K562 (cell line): ENCODE results near the gene LMF2. TPM values are rescaled to one million over a fixed set of nuclear protein-coding genes. Genes with fewer than 3 reads are reported as not detected.

ENCODE experiments used
- ATAC-seq: fragments of 200-7000 bp; cut with Tn5 transposase; 3 replicates; pipeline ENCODE4 v1.9.1; 2020; ENCODE audit warnings: moderate library complexity
- BruUV-seq: library from RNA; stranded (reverse); fragments of 400-500 nt; replicated peaks from 2 replicates; lab custom pipeline; 2021; lab: Mats Ljungman, UMichigan
- CTCF ChIA-PET: fragments of 300-600 bp; formaldehyde crosslinking; extraction: SDS; loops from one replicate; lab custom pipeline; 2021; ENCODE audit warnings: low intra/inter-chr PET ratio; lab: Yijun Ruan, JAX
- POLR2A ChIA-PET: fragments of 300-600, 350-650 bp; sonication (Branson Sonifier 250); formaldehyde crosslinking; extraction: SDS; loops from one replicate; lab custom pipeline; 2021; ENCODE audit warnings: antibody characterized with exemption, inconsistent platforms; lab: Yijun Ruan, JAX
- DNase-seq, 4 experiments: peaks; one replicate each; pipeline versions ENCODE4 v3.0.0 to v3.0.0-alpha.2; 2011 to 2018; ENCODE audit warnings: low spot score in 3 of 4, mixed read lengths in 3 of 4; ENCODE audit errors: extremely low read depth in 1 of 4
- FAIRE-seq: peaks from 2 replicates; lab custom pipeline; 2011; peaks lifted over from hg19 to GRCh38; lab: Jason Lieb, UNC
- H2AFZ ChIP-seq: 2 replicates; pipeline ENCODE4 v1.6.0; 2011; ENCODE audit warnings: low read depth, low read length, control low read depth, inconsistent platforms
- H3K27ac ChIP-seq: fragments of 200-600 bp; 3 replicates; pipeline ENCODE4 v1.8.0; 2011; ENCODE audit warnings: low read depth, mild to moderate bottlenecking, control low read depth, inconsistent platforms, low read length, moderate library complexity, mixed read lengths; ENCODE audit errors: extremely low read depth
- H3K27me3 ChIP-seq, 2 experiments: fragments of 300-600 bp in 1 of 2; 2 replicates in 1 of 2; 3 replicates in 1 of 2; pipeline versions ENCODE4 v1.6.0 to v1.8.0; 2011; ENCODE audit warnings: inconsistent platforms in 2 of 2, low read length in 2 of 2, mild to moderate bottlenecking in 1 of 2, mixed read lengths in 1 of 2, moderate library complexity in 1 of 2; ENCODE audit not compliant: control insufficient read depth in 2 of 2, insufficient read depth in 2 of 2
- H3K36me3 ChIP-seq: fragments of 300-600 bp; 3 replicates; pipeline ENCODE4 v1.8.0; 2011; ENCODE audit warnings: mild to moderate bottlenecking, low read length, inconsistent platforms; ENCODE audit not compliant: control insufficient read depth, insufficient read depth
- H3K4me1 ChIP-seq, 2 experiments: fragments of 200-600 bp in 1 of 2; replicated peaks in 1 of 2; 2 replicates in 1 of 2; 3 replicates in 1 of 2; pipeline versions ENCODE4 v1.5.1 to v1.8.0; 2011; ENCODE audit warnings: inconsistent platforms in 2 of 2, low read length in 2 of 2, mild to moderate bottlenecking in 1 of 2, mixed read lengths in 1 of 2, moderate library complexity in 1 of 2; ENCODE audit not compliant: control insufficient read depth in 2 of 2, insufficient read depth in 2 of 2
- H3K4me2 ChIP-seq: 2 replicates; pipeline ENCODE4 v1.6.1; 2011; ENCODE audit warnings: low read length, control low read depth, inconsistent platforms, mixed read lengths; ENCODE audit not compliant: insufficient read depth
- H3K4me3 ChIP-seq: fragments of 200-600 bp; sonication (generic), shearing (Covaris generic); 2 replicates; pipeline ENCODE4 v1.5.1; 2016; ENCODE audit warnings: control low read depth, inconsistent platforms
- H3K79me2 ChIP-seq: fragments of 200-600 bp; 3 replicates; pipeline ENCODE4 v1.8.0; 2011; ENCODE audit warnings: low read length, inconsistent platforms; ENCODE audit not compliant: control insufficient read depth, insufficient read depth
- H3K9ac ChIP-seq, 2 experiments: 2 replicates each; pipeline versions ENCODE4 v1.6.0 to v1.6.1; 2011; ENCODE audit warnings: low read depth in 2 of 2, low read length in 2 of 2, control low read depth in 1 of 2, inconsistent platforms in 1 of 2, mild to moderate bottlenecking in 1 of 2, mixed read lengths in 1 of 2; ENCODE audit not compliant: insufficient read depth in 1 of 2
- H3K9me1 ChIP-seq: one replicate; pipeline ENCODE4 v1.6.0; 2011; ENCODE audit warnings: inconsistent platforms, mild to moderate bottlenecking, low read length, moderate library complexity; ENCODE audit not compliant: control insufficient read depth, insufficient read depth
- H3K9me3 ChIP-seq: replicated peaks from 2 replicates; pipeline ENCODE4 v1.5.1; 2011; ENCODE audit warnings: low read depth, low read length, inconsistent platforms; ENCODE audit not compliant: control insufficient read depth, insufficient read depth
- H4K20me1 ChIP-seq: replicated peaks from 2 replicates; pipeline ENCODE4 v1.6.1; 2011; ENCODE audit warnings: low read length, inconsistent platforms, mixed read lengths; ENCODE audit not compliant: control insufficient read depth, insufficient read depth
- C11orf30 ChIP-seq: fragments of 450-650 bp; IDR thresholded peaks from 2 replicates; pipeline ENCODE4 v1.6.1; 2016; ENCODE audit warnings: low read depth, mild to moderate bottlenecking
- CEBPG ChIP-seq, 3 experiments: fragments of 200-800 bp in 1 of 3; sonication (Bioruptor generic) in 1 of 3; sonication (generic) in 1 of 3; formaldehyde crosslinking in 1 of 3; IDR thresholded peaks in 2 of 3; conservative IDR thresholded peaks in 1 of 3; 2 replicates each; pipeline versions ENCODE4 v1.6.1 to v1.8.0; 2016 to 2022; ENCODE audit warnings: missing compliant biosample characterization in 2 of 3, missing genetic modification characterization in 2 of 3, mild to moderate bottlenecking in 1 of 3, missing genetic modification reagents in 1 of 3
- CTBP1 ChIP-seq: fragments of 450-650 bp; IDR thresholded peaks from 2 replicates; pipeline ENCODE4 v1.6.1; 2016; ENCODE audit warnings: borderline replicate concordance
- EP300 ChIP-seq: IDR thresholded peaks from 2 replicates; pipeline ENCODE4 v1.6.1; 2012; ENCODE audit warnings: low read length, improper control_type of control experiment
- EP400 ChIP-seq: fragments of 450-650 bp; IDR thresholded peaks from 2 replicates; pipeline ENCODE4 v1.6.1; 2017; ENCODE audit warnings: antibody characterized with exemption, mild to moderate bottlenecking, moderate library complexity
- GTF3C2 ChIP-seq: IDR thresholded peaks from 3 replicates; pipeline ENCODE4 v1.6.1; 2011; ENCODE audit warnings: borderline replicate concordance, mild to moderate bottlenecking, moderate library complexity; ENCODE audit not compliant: insufficient read length; ENCODE audit errors: extremely low read depth
- IRF9 ChIP-seq: fragments of 450-650 bp; IDR thresholded peaks from 2 replicates; pipeline ENCODE4 v1.6.1; 2016; ENCODE audit warnings: missing biosample characterization, missing genetic modification characterization
- JUND ChIP-seq, 2 experiments: IDR thresholded peaks; 2 replicates in 1 of 2; 3 replicates in 1 of 2; pipeline ENCODE4 v1.6.1; 2011; ENCODE audit warnings: borderline replicate concordance in 2 of 2, low read depth in 2 of 2, low read length in 2 of 2, improper control_type of control experiment in 1 of 2, missing biosample characterization in 1 of 2, missing genetic modification characterization in 1 of 2, missing genetic modification reagents in 1 of 2
- KLF6 ChIP-seq: fragments of 250-450 bp; sonication (Bioruptor Pico); IDR thresholded peaks from 2 replicates; pipeline ENCODE4 v1.4.0; 2020; ENCODE audit warnings: mild to moderate bottlenecking, moderate library complexity, borderline replicate concordance
- NFRKB ChIP-seq: fragments of 450-650 bp; IDR thresholded peaks from 2 replicates; pipeline ENCODE4 v1.6.1; 2016; ENCODE audit warnings: low read depth
- NR2C2 ChIP-seq, 2 experiments: fragments of 200-800 bp in 1 of 2; sonication (Bioruptor generic) in 1 of 2; sonication (generic) in 1 of 2; formaldehyde crosslinking in 1 of 2; IDR thresholded peaks; 2 replicates each; pipeline versions ENCODE4 v1.6.1 to v1.8.0; 2016 to 2022; ENCODE audit warnings: mild to moderate bottlenecking in 1 of 2, missing compliant biosample characterization in 1 of 2, missing genetic modification characterization in 1 of 2, missing genetic modification reagents in 1 of 2
- RBFOX2 ChIP-seq: fragments of 200-400 bp; formaldehyde crosslinking; IDR thresholded peaks from 2 replicates; pipeline ENCODE4 v1.6.1; 2017; ENCODE audit warnings: low read depth, mild to moderate bottlenecking, low read length, moderate library complexity
- SMARCA4 ChIP-seq: fragments of 450-650 bp; IDR thresholded peaks from 2 replicates; pipeline ENCODE4 v1.6.1; 2016
- TCF3 ChIP-seq: sonication (generic); formaldehyde crosslinking; IDR thresholded peaks from 2 replicates; pipeline ENCODE4 v1.4.0; 2020; ENCODE audit warnings: mild to moderate bottlenecking, missing genetic modification reagents
- ZNF444 ChIP-seq: fragments of 250-450 bp; sonication (Bioruptor Pico); IDR thresholded peaks from 2 replicates; pipeline ENCODE4 v1.4.0; 2020; ENCODE audit warnings: mild to moderate bottlenecking, moderate library complexity
- ZNF766 ChIP-seq: fragments of 200-800 bp; sonication (Bioruptor generic); conservative IDR thresholded peaks from 2 replicates; pipeline ENCODE4 v1.6.1; 2016; ENCODE audit warnings: missing genetic modification characterization, missing compliant biosample characterization
- WGBS: fragments of 100-300 bp; shearing (Covaris generic); methylation state at CpG from one replicate; pipeline ENCODE4 v1.1.6; 2016; ENCODE audit warnings: low coverage, mixed read lengths; ENCODE audit not compliant: insufficient coverage; ENCODE audit errors: missing lambda C conversion rate; 5-methylcytosine and 5-hydroxymethylcytosine counted together
- in situ Hi-C: fragments of 300-500 bp; cut with MboI; formaldehyde crosslinking; loops from 4 replicates; pipeline ENCODE4 v1.15.0; 2018; ENCODE audit warnings: inconsistent platforms, mixed read lengths
- intact Hi-C: fragments of 100-400 bp; cut with micrococcal nuclease; formaldehyde crosslinking; loops from 2 replicates; pipeline ENCODE4 v1.14.2; 2022
- polyA plus RNA-seq, 8 experiments: library from polyadenylated mRNA; depleted of rRNA in 4 of 8; stranded (reverse) in 5 of 8; unstranded in 3 of 8; fragments of >200 nt; fragmentation: Nextera tagmentation in 2 of 8; fragmentation: Illumina TruSeq in 1 of 8; extraction: Ambion mirVana in 2 of 8; extraction: Trizol in 1 of 8; gene quantifications; 2 replicates each; pipeline versions ENCODE4 v1.2.1 to v1.2.3, GENCODE V29; 2011 to 2014; ENCODE audit warnings: inconsistent platforms in 1 of 8, missing spikeins in 1 of 8
- total RNA-seq, 7 experiments: library from RNA; depleted of rRNA in 6 of 7; stranded (reverse); fragments of >200 nt in 6 of 7; fragmentation: Illumina TruSeq in 2 of 7; extraction: Trizol in 2 of 7; gene quantifications; 2 replicates each; pipeline versions ENCODE4 v1.2.1 to v1.2.3, GENCODE V29; 2011 to 2021; ENCODE audit warnings: low replicate concordance in 1 of 7

LMF2 gene
- total and polyA plus RNA-seq, 9 of the 15 experiments (the other 6 are each of a cell fraction or from before 2014, with no cell fraction given), result 0.08 to 37.1 (median 7.6) TPM

- Histone ChIP-seq H3K4me3 (no peak within 1 kb of the TSS), H3K4me1 (peaks cover 2 to 38% of the 10 kb centered on the region in 2 experiments; a peak in 3 of 5 replicates), H2AFZ (no peak within 1 kb of the TSS), H3K27ac (no peak within 1 kb of the TSS), H3K79me2 (no peaks in the 10 kb centered on the region), H3K9ac (peak within 1 kb of the TSS in 1 of 2 experiments; percentile 24; a peak in 1 of 4 replicates), H3K9me1 (no peaks in the 10 kb centered on the region), H3K4me2 (no peak within 1 kb of the TSS), H4K20me1 (no peaks in the 10 kb centered on the region), H3K36me3 (no peaks in the 10 kb centered on the region), H3K27me3 (no peaks in the 10 kb centered on the region; a peak in 1 of 5 replicates), H3K9me3 (no peaks in the 10 kb centered on the region)
- FAIRE-seq (no peak), ATAC-seq (peak; percentile 77), DNase-seq (no peak)
- CTCF ChIA-PET, result no interaction called here
- intact Hi-C loops, result no loop called here
- no TSS peak for BruUV-seq
- WGBS, result 26% methylated on average over 8 of the region's 10 CpGs
- in situ Hi-C loops, result no loop called here
- POLR2A ChIA-PET, result interaction anchor here (0.9 to 1.0 kb wide), 2 partner anchors 21 to 82 kb away, joined by 3 to 4 read pairs; partner anchors contain the start of genes ARSA and SCO2
- peak; percentile 53; the same call in 1 of the 2 replicates for TF ChIP-seq SMARCA4
- peak; percentile 53; the same call in 1 of the 2 replicates for TF ChIP-seq JUND (IDR thresholded peaks at IDR 0.05; ENCODE audit: borderline replicate concordance, low read depth, low read length)
- TF ChIP-seq JUND (tag; IDR thresholded peaks at IDR 0.05; ENCODE audit: borderline replicate concordance, low read depth, low read length), result peak; percentile 12; the same call in 1 of the 3 replicates
- peak; percentile 70 for TF ChIP-seq RBFOX2
- TF ChIP-seq CEBPG (CRISPR knock-in tag; IDR thresholded peaks at IDR 0.05), result peak; percentile 93
- peak; percentile 65 to 86 for TF ChIP-seq CEBPG (tag; conservative IDR thresholded peaks at IDR 0.05 in 1 of 2, IDR thresholded peaks at IDR 0.05 in 1 of 2)
- no peak for TF ChIP-seq ZNF444
- 0 out of 2 replicates have a peak, but pooled peaks have one; percentile 26 for TF ChIP-seq IRF9
- TF ChIP-seq C11orf30, result no peak
- no peak; the same call in 1 of the 2 replicates for TF ChIP-seq ZNF766 (CRISPR knock-in tag)
- TF ChIP-seq KLF6, result 0 out of 2 replicates have a peak, but pooled peaks have one; percentile 7
- no peak for TF ChIP-seq GTF3C2
- TF ChIP-seq NFRKB, result peak; percentile 63; the same call in 1 of the 2 replicates
- TF ChIP-seq CTBP1, result 0 out of 2 replicates have a peak, but pooled peaks have one; percentile 29
- TF ChIP-seq TCF3, result no peak
- peak; percentile 71 for TF ChIP-seq EP400
- peak; percentile 79; the same call in 1 of the 2 replicates for TF ChIP-seq EP300
- no peak for TF ChIP-seq NR2C2 (CRISPR knock-in tag; IDR thresholded peaks at IDR 0.05)
- TF ChIP-seq NR2C2 (tag; IDR thresholded peaks at IDR 0.05), result 0 out of 2 replicates have a peak, but pooled peaks have one; percentile 10
Measured at GRCh38 chr22:50545522-50546325, 38.2 kb upstream of the LMF2 start, which contains the start of gene KLHDC7B. KLHDC7B (plus strand) TSS chr22:50545899; CDS start chr22:50546244, 345 bp downstream.
